Left lung (tissue), 10 donors: Measurements from ENCODE around the gene NPBWR2. TPM values are rescaled to one million over a fixed set of nuclear protein-coding genes. Genes with fewer than 3 reads are reported as not detected.
"Not testable (repeated sequence)": the region's sequence is repeated elsewhere in the genome, so short reads cannot be mapped to it uniquely, and the experiment has no call there.

Experiments used
- ATAC-seq: fragments of 200-7000 bp; cut with Tn5 transposase; one replicate; pipeline ENCODE4 v1.9.1; 2020; ENCODE audit warnings: moderate library complexity
- DNase-seq, 4 donors: peaks; one replicate each; pipeline ENCODE4 v3.0.0-alpha.2; 2013 to 2020
- H3K27ac ChIP-seq, 2 donors: fragments of 200-600 bp; sonication (generic) in 1 of 2; one replicate each; pipeline versions ENCODE4 v1.5.0 to v1.8.0; 2020 to 2021
- H3K27me3 ChIP-seq, 2 donors: fragments of 200-600 bp; sonication (generic) in 1 of 2; one replicate each; pipeline versions ENCODE4 v1.5.0 to v1.8.0; 2020 to 2021
- H3K36me3 ChIP-seq, 2 donors: fragments of 200-600 bp; sonication (generic) in 1 of 2; one replicate each; pipeline versions ENCODE4 v1.5.0 to v1.8.0; 2020 to 2021
- H3K4me1 ChIP-seq, 2 donors: fragments of 200-600 bp; one replicate each; pipeline ENCODE4 v1.8.0; 2021
- H3K4me3 ChIP-seq, 2 donors: fragments of 200-600 bp; sonication (generic) in 1 of 2; one replicate each; pipeline versions ENCODE4 v1.5.0 to v1.8.0; 2020 to 2021; ENCODE audit warnings: mild to moderate bottlenecking in 1 of 2
- H3K9me3 ChIP-seq, 2 donors: fragments of 200-600 bp; sonication (generic) in 1 of 2; one replicate each; pipeline versions ENCODE4 v1.5.0 to v1.8.0; 2020 to 2021
- intact Hi-C, 2 donors: fragments of 100-400 bp; cut with DNase I; formaldehyde crosslinking; loops; one replicate each; pipeline versions ENCODE4 v1.11.2 to v1.14.2; 2022
- polyA plus RNA-seq, 6 donors: library from polyadenylated mRNA; unstranded; fragments of 120-200 nt; gene quantifications; one replicate each; pipeline ENCODE4 v1.2.1, GENCODE V29; 2013; ENCODE audit not compliant: insufficient read length in 6 of 6
- total RNA-seq, 2 donors: library from RNA; stranded (reverse); fragmentation: NEBNext Ultra II Directional; extraction: Animal tissue kit (Norgen Biotek cat#: 25700); gene quantifications; one replicate each; pipeline ENCODE4 v1.2.1, GENCODE V29; 2021
- TF ChIP-seq, protein P1 (sequence below), 2 donors: fragments of 200-600 bp; sonication (generic) in 1 of 2; IDR thresholded peaks; one replicate each; pipeline versions ENCODE4 v1.5.0 to v1.8.0; 2021; ENCODE audit warnings: antibody characterized with exemption in 2 of 2
- donor health status: DM: no; HTN: yes; CAD: no.
- donor health status: DM: no; HTN: no; CAD: no.

The NPBWR2 gene
- total and polyA plus RNA-seq, 8 donors: not detected

DNA sequence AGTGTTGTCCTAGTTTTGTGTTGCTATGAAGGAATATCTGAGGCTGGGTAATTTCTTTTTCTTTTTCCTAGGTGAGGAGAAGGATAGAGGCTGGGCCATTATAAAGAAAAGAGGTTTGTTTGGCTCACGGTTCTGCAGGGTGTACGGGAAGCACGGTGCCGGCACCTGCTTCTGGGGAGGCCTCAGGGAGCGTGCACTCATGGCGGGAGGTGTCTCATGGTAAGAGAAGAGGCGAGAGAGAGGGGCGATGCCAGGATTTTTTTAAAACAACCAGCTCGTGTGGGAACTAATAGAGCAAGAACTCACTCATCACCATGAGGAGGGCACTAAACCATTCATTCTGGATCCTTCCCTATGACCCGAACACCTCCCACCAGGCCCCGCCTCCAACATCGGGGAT is 14.2 kb upstream of the NPBWR2 start:
- Histone ChIP-seq H3K27me3 (peaks cover 0 to 17% of the 10 kb centered on the region in 2 donors), H3K36me3 (no peaks in the 10 kb centered on the region), H3K9me3 (no peaks in the 10 kb centered on the region), H3K27ac (no peak overlapping the region), H3K4me1 (peaks cover 0 to 11% of the 10 kb centered on the region in 2 donors), H3K4me3 (no peak overlapping the region)
- TF ChIP-seq, protein P1, sequence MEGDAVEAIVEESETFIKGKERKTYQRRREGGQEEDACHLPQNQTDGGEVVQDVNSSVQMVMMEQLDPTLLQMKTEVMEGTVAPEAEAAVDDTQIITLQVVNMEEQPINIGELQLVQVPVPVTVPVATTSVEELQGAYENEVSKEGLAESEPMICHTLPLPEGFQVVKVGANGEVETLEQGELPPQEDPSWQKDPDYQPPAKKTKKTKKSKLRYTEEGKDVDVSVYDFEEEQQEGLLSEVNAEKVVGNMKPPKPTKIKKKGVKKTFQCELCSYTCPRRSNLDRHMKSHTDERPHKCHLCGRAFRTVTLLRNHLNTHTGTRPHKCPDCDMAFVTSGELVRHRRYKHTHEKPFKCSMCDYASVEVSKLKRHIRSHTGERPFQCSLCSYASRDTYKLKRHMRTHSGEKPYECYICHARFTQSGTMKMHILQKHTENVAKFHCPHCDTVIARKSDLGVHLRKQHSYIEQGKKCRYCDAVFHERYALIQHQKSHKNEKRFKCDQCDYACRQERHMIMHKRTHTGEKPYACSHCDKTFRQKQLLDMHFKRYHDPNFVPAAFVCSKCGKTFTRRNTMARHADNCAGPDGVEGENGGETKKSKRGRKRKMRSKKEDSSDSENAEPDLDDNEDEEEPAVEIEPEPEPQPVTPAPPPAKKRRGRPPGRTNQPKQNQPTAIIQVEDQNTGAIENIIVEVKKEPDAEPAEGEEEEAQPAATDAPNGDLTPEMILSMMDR (IDR thresholded peaks at IDR 0.05): no peak
- intact Hi-C loops: no loop called here
- no peak for ATAC-seq
- peak in 2 of 4 donors; percentile 4 to 30 for DNase-seq

DNA sequence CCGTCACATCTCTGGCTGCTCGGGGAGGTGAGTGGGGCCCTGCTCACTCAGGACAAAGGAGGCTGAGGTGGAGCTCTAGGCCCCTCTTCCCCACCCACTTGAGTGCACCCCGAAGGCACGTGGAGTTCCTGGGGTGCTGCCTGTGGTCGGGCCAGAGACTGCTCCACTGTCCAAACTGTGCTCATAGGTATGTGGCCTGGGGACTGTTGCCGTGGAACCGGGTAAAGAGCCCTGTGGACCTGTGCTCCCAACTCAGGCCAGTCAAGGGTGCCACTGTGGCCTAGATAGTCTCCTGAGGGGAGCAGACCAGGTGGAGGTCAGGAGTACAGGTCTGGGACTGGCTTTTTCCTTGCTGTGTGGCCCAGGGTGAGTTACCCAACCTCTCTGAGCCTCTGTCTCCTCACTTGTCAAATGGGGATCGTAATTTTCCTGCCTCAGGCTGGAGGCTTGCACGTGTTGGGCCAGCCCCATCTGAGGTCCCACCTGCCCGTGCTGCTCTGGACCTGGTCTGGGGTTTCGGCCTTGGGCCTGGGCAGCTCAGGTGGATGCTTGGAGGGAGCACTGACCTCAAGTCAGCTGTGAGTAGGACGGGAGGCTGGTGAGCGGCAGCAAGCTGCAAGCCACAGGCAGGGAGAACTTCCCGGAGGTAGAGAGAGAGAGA is 12.4 kb upstream of the NPBWR2 start:
- no peak for ATAC-seq
- Histone ChIP-seq H3K4me3 (no peak overlapping the region), H3K4me1 (peaks cover 0 to 11% of the 10 kb centered on the region in 2 donors)

DNA sequence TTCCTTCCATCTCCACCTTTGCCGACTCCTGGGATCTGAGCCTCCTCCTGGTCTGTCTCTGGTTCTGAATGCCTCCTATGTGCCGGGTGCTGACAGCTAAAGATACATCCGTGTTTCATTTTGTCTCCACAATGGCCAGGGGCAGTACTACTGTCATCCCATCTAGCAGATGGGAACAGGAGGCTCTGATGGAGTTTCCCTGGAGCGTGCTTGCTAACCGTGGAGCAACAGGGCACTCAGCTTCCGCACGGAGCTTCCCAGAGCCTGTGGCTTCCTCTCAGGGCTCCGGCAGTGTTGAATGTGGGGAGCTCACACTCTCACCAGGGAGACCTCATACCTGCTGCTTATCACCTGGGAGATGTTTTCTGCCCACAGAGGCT is 11.9 kb upstream of the NPBWR2 start:
- Histone ChIP-seq H3K27me3 (peaks cover 0 to 17% of the 10 kb centered on the region in 2 donors), H3K4me1 (peaks cover 0 to 11% of the 10 kb centered on the region in 2 donors), H3K36me3 (no peaks in the 10 kb centered on the region), H3K4me3 (no peak overlapping the region), H3K9me3 (no peaks in the 10 kb centered on the region), H3K27ac (no peak overlapping the region)
- DNase-seq: peak in 2 of 4 donors; percentile 12 to 30
- TF ChIP-seq, protein P1 (IDR thresholded peaks at IDR 0.05): no peak
- no peak for ATAC-seq
- intact Hi-C loops: no loop called here

More for the DNA sequence above, 12.4 kb upstream of the NPBWR2 start:
- H3K9me3 ChIP-seq: no peaks in the 10 kb centered on the region
- intact Hi-C loops: no loop called here
- TF ChIP-seq, protein P1 (IDR thresholded peaks at IDR 0.05): no peak
- H3K27me3 ChIP-seq: peaks cover 0 to 17% of the 10 kb centered on the region in 2 donors
- no peaks in the 10 kb centered on the region for H3K36me3 ChIP-seq
- peak in 2 of 4 donors; percentile 29 to 47 for DNase-seq
- H3K27ac ChIP-seq: no peak overlapping the region

DNA sequence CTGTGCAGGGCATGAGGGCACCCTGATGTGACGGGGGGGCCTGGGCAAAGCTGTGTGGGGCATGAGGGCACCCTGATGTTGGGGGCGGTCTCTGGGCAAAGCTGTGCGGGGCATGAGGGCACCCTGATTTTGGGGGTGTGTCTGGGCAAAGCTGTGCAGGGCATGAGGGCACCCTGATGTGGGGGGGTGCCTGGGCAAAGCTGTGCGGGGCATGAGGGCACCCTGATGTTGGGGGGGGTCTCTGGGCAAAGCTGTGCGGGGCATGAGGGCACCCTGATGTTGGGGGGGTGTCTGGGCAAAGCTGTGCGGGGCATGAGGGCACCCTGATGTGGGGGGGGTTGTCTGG is 10.0 kb upstream of the NPBWR2 start:
- H3K27ac ChIP-seq, intact Hi-C loops, ATAC-seq, H3K4me3 ChIP-seq, H3K36me3 ChIP-seq, DNase-seq, H3K9me3 ChIP-seq: not testable (repeated sequence)
- Histone ChIP-seq H3K27me3 (peaks cover 0 to 17% of the 10 kb centered on the region in 2 donors), H3K4me1 (peaks cover 0 to 11% of the 10 kb centered on the region in 2 donors)

DNA sequence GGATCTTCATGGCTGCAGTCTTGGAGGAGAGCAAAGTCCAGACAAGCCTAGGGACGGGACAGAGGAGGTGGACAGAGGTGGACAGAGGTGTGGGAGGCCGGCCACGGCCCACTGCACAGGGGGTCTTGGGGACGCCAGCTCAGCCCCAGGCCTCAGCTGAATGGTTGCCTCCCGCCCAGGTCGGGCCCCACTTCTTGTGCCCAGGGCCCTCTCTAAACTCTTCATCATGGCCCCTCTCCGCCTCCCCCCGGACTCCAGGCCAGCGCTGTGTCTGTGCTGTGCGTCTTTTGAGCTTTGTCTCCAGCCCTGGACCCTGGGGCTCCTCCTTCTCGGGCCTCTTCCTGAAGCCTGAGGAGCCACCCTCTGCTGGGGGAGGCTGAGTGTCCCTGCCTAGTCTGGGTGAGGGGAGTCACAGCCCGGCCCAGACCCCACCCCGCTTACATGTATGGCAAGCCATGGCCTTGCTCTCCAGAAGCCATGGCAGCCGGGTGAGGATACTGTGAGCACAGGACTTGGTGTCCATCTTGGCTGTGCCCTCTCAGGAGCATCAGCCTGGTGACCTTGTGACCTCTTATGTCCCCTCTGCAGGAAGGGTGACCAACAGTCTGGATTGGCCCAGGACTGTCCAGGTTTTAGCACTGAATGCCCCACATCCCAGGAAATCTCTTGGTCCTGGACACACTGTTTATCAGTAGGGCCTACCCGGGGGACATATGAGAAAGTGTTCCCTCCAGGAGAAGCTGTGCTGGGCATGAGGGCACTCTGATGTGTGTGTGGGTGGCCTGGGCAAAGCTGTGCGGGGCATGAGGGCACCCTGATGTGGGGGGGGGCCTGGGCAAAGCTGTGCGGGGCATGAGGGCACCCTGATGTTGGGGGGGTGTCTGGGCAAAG is 9.4 kb upstream of the NPBWR2 start:
- intact Hi-C loops: no loop called here
- Histone ChIP-seq H3K27me3 (peaks cover 0 to 11% of the 10 kb centered on the region in 2 donors), H3K27ac (no peak overlapping the region), H3K9me3 (no peaks in the 10 kb centered on the region), H3K4me1 (peaks cover 0 to 11% of the 10 kb centered on the region in 2 donors), H3K4me3 (no peak overlapping the region), H3K36me3 (no peaks in the 10 kb centered on the region)
- DNase-seq (peak in 2 of 4 donors; percentile 22 to 63), ATAC-seq (no peak)
- TF ChIP-seq, protein P1 (IDR thresholded peaks at IDR 0.05): no peak
